ENCODE measurements around the gene RAET1E. TPM values are rescaled to one million over a fixed set of nuclear protein-coding genes. Genes with fewer than 3 reads are reported as not detected.

The RAET1E gene
- total and polyA plus RNA-seq, 2 experiments from 2014 or later: 8.1 to 10.4 TPM

DNA sequence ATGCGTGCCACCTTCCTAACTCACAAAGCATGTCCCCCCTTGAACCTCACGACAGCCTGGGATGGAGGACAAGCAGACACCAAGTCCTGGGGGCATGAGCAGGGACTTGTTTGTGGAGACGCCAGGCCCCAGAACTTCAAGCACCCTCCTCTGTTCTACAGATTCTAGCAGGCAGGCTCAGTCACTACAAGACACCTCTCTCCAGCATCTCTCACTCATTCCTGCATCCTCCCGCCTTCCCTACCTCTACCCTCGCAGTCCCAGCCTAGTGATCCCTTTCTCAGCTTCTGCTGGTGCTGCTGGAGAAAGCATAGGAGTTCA, 37.4 kb downstream of the RAET1E start:
- Histone ChIP-seq H3K9me2 (ENCODE audit: insufficient read depth) (no peaks in the 10 kb centered on the region), H3K4me1 (ENCODE audit: insufficient read depth) (peaks cover 54% of the 10 kb centered on the region), H3K27me3 (replicated peaks; ENCODE audit: insufficient read depth) (no peaks in the 10 kb centered on the region), H3K27ac (no peak overlapping the region), H4K20me1 (ENCODE audit: insufficient read depth) (no peaks in the 10 kb centered on the region), H3F3A (ENCODE audit: insufficient read depth) (peaks cover 43% of the 10 kb centered on the region), H2AFZ (no peak overlapping the region), H3K9me3 (ENCODE audit: low read depth) (no peaks in the 10 kb centered on the region), H3K9ac (no peak overlapping the region), H3K79me2 (ENCODE audit: insufficient read depth) (peaks cover 69% of the 10 kb centered on the region), H3K4me2 (ENCODE audit: unreplicated experiment) (no peak overlapping the region), H3K4me3 (no peak overlapping the region), H3K36me3 (ENCODE audit: low read depth) (no peaks in the 10 kb centered on the region)
- no peak for DNase-seq
- in situ Hi-C loops (cut with MboI): no loop called here
- no peak for TF ChIP-seq EZH2 (IDR thresholded peaks at IDR 0.05; ENCODE audit: insufficient read depth, poor library complexity, severe bottlenecking)
- no peak for TF ChIP-seq EZH2phosphoT487 (IDR thresholded peaks at IDR 0.05; ENCODE audit: insufficient read depth, low read depth)
- WGBS, 2 experiments (ENCODE audit: low coverage in 1 of 2, low lambda C conversion rate in 2 of 2, missing lambda C conversion rate in 2 of 2): 97 to 99% methylated on average over 5 of the region's 5 CpGs

DNA sequence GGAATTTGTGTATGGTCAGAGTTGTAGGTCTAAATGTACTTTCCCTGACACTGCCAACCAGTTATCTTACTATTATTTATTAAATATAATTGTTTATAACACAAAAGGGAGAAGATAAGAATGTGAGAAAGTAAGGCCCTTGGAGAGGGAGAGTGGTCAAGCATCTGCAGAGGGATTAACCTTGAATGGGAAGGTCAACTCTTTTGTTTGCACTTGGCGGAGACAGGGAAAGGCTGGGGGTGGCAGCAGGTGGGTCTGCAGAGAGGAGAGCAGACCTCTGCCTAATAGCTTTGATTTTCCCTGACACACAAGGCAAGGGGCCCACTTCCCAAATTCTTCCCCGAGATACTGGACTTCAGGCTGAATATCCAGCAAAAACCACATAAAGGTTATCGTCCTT, 38.0 kb downstream of the RAET1E start:
- Histone ChIP-seq H3K9me2 (ENCODE audit: insufficient read depth) (no peaks in the 10 kb centered on the region), H3K4me1 (ENCODE audit: insufficient read depth) (peaks cover 59% of the 10 kb centered on the region), H3K4me3 (no peak overlapping the region), H3K9ac (peak overlapping the region; percentile 47), H3K79me2 (ENCODE audit: insufficient read depth) (peaks cover 69% of the 10 kb centered on the region), H3K27me3 (replicated peaks; ENCODE audit: insufficient read depth) (no peaks in the 10 kb centered on the region), H3K9me3 (ENCODE audit: low read depth) (no peaks in the 10 kb centered on the region), H4K20me1 (ENCODE audit: insufficient read depth) (no peaks in the 10 kb centered on the region), H2AFZ (no peak overlapping the region), H3K4me2 (ENCODE audit: unreplicated experiment) (peak overlapping the region; percentile 34), H3F3A (ENCODE audit: insufficient read depth) (peaks cover 48% of the 10 kb centered on the region), H3K27ac (peak overlapping the region; percentile 79), H3K36me3 (ENCODE audit: low read depth) (no peaks in the 10 kb centered on the region)
- in situ Hi-C loops (cut with MboI): no loop called here
- WGBS, 2 experiments (ENCODE audit: low coverage in 1 of 2, low lambda C conversion rate in 2 of 2, missing lambda C conversion rate in 2 of 2): 96 to 100% methylated on average over 3 of the region's 3 CpGs
- no peak for TF ChIP-seq EZH2 (IDR thresholded peaks at IDR 0.05; ENCODE audit: insufficient read depth, poor library complexity, severe bottlenecking)
- TF ChIP-seq EZH2phosphoT487 (IDR thresholded peaks at IDR 0.05; ENCODE audit: insufficient read depth, low read depth): no peak
- no peak for DNase-seq

DNA sequence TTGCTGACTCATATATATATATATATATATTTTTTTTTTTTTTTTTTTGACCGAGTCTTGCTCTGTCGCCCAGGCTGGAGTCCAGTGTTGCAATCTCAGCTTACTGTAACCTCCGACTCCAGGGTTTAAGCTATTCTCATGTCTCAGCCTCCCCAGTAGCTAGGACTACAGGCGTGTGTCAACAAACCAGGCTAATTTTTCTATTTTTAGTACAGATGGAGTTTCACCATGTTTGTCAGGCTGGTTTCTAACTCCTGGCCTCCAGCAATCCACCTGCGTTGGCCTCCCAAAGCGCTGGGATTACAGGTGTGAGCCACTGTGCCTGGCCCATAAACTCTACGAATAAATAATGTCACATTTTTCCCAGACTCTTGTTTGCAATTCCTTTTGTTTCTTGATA, 38.5 kb downstream of the RAET1E start:
- peaks cover 65% of the 10 kb centered on the region for H3K4me1 ChIP-seq (ENCODE audit: insufficient read depth)
- WGBS, 2 experiments (ENCODE audit: low coverage in 1 of 2, low lambda C conversion rate in 2 of 2, missing lambda C conversion rate in 2 of 2): 54 to 55% methylated on average over 7 of the region's 7 CpGs
- no peaks in the 10 kb centered on the region for H3K36me3 ChIP-seq (ENCODE audit: low read depth)
- H3K9ac ChIP-seq: peak overlapping the region; percentile 47
- peak overlapping the region; percentile 79 for H3K27ac ChIP-seq
- H3K4me2 ChIP-seq (ENCODE audit: unreplicated experiment): peak overlapping the region; percentile 34
- H4K20me1 ChIP-seq (ENCODE audit: insufficient read depth): no peaks in the 10 kb centered on the region
- H3F3A ChIP-seq (ENCODE audit: insufficient read depth): peaks cover 54% of the 10 kb centered on the region
- no peaks in the 10 kb centered on the region for H3K9me3 ChIP-seq (ENCODE audit: low read depth)
- H2AFZ ChIP-seq: no peak overlapping the region
- H3K4me3 ChIP-seq: no peak overlapping the region
- H3K9me2 ChIP-seq (ENCODE audit: insufficient read depth): no peaks in the 10 kb centered on the region
- no peaks in the 10 kb centered on the region for H3K27me3 ChIP-seq (replicated peaks; ENCODE audit: insufficient read depth)
- in situ Hi-C loops (cut with MboI): no loop called here
- no peak for TF ChIP-seq EZH2 (IDR thresholded peaks at IDR 0.05; ENCODE audit: insufficient read depth, poor library complexity, severe bottlenecking)
- TF ChIP-seq EZH2phosphoT487 (IDR thresholded peaks at IDR 0.05; ENCODE audit: insufficient read depth, low read depth): no peak
- DNase-seq: peak; percentile 90
- H3K79me2 ChIP-seq (ENCODE audit: insufficient read depth): peaks cover 69% of the 10 kb centered on the region

DNA sequence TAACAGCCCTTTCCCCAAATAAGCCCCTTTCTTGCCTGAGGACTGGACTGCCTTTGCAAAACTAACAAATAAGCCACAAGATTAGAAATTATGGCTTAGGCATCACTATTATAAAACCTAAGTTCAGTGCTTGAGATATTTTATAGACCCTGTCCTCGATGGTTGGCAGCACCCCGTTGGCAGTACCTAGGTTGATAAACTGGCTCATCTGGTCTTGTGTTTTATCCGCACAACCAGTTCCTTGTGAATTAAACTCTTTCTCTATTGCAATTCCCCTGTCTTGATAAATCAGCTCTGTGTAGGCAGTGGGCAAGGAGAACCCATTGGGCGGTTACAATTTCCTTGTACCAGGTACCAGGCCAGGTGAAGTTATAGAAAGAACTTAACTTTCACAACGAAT, 40.4 kb downstream of the RAET1E start:
- Histone ChIP-seq H3K79me2 (ENCODE audit: insufficient read depth) (peaks cover 84% of the 10 kb centered on the region), H3K4me3 (peak overlapping the region; percentile 64; the same call in 1 of the 2 replicates), H3K27me3 (replicated peaks; ENCODE audit: insufficient read depth) (no peaks in the 10 kb centered on the region), H3K4me1 (ENCODE audit: insufficient read depth) (peaks cover 75% of the 10 kb centered on the region), H3K4me2 (ENCODE audit: unreplicated experiment) (peak overlapping the region; percentile 86), H2AFZ (no peak overlapping the region), H3F3A (ENCODE audit: insufficient read depth) (peaks cover 59% of the 10 kb centered on the region), H3K9me2 (ENCODE audit: insufficient read depth) (no peaks in the 10 kb centered on the region), H3K36me3 (ENCODE audit: low read depth) (0 out of 2 replicates have a peak, but pooled peaks cover 2% of the 10 kb centered on the region), H3K27ac (peak overlapping the region; percentile 94), H3K9ac (peak overlapping the region; percentile 76), H3K9me3 (ENCODE audit: low read depth) (no peaks in the 10 kb centered on the region), H4K20me1 (ENCODE audit: insufficient read depth) (no peaks in the 10 kb centered on the region)
- DNase-seq: no peak
- in situ Hi-C loops (cut with MboI): no loop called here
- WGBS, 2 experiments (ENCODE audit: low coverage in 1 of 2, low lambda C conversion rate in 2 of 2, missing lambda C conversion rate in 2 of 2): 93% methylated on average over 5 of the region's 5 CpGs
- TF ChIP-seq EZH2phosphoT487 (IDR thresholded peaks at IDR 0.05; ENCODE audit: insufficient read depth, low read depth) (no peak), EZH2 (IDR thresholded peaks at IDR 0.05; ENCODE audit: insufficient read depth, poor library complexity, severe bottlenecking) (no peak)
